B cell (primary cell): ENCODE results near the gene RPS29. TPM values are rescaled to one million over a fixed set of nuclear protein-coding genes. Genes with fewer than 3 reads are reported as not detected.
A peak's percentile ranks its signal among the peaks of the same experiment; 100 is the strongest.

Experiments used
- ATAC-seq: fragments of 200-7000 bp; cut with Tn5 transposase; one replicate; pipeline ENCODE4 v1.10.0; 2021; ENCODE audit warnings: low read depth, mild to moderate bottlenecking, moderate number of reproducible peaks, moderate library complexity
- CTCF ChIA-PET: fragments of 350-600 bp; sonication (Branson Sonifier 250); formaldehyde crosslinking; loops from one replicate; lab custom pipeline; 2021; ENCODE audit warnings: antibody characterized with exemption, inconsistent platforms; lab: Charles Lee
- POLR2A ChIA-PET: fragments of 350-600 bp; sonication (Branson Sonifier 250); formaldehyde crosslinking; loops from one replicate; lab custom pipeline; 2021; ENCODE audit warnings: antibody characterized with exemption; lab: Charles Lee
- DNase-seq: peaks from one replicate; pipeline ENCODE4 v3.0.0; 2013
- H2AFZ ChIP-seq: 2 replicates; pipeline ENCODE4 v1.6.1; 2012; ENCODE audit warnings: mild to moderate bottlenecking, low read depth, low read length; ENCODE audit not compliant: insufficient read depth, poor library complexity, severe bottlenecking
- H3K27ac ChIP-seq, 2 donors: 1 replicate in 1 of 2; 2 replicates in 1 of 2; pipeline ENCODE4 v1.5.1; 2012 to 2013; ENCODE audit warnings: low read length in 2 of 2, mild to moderate bottlenecking in 2 of 2, moderate library complexity in 1 of 2
- H3K27me3 ChIP-seq, 4 experiments: fragments of 200-600 bp in 1 of 4; sonication (generic) in 1 of 4; replicated peaks in 1 of 4; 1 replicate in 2 of 4; 2 replicates in 2 of 4; pipeline versions ENCODE4 v1.6.1 to v1.7.0; 2013 to 2016; ENCODE audit warnings: low read length in 3 of 4, mild to moderate bottlenecking in 2 of 4, mixed read lengths in 1 of 4, moderate library complexity in 1 of 4; ENCODE audit not compliant: insufficient read depth in 4 of 4, control insufficient read depth in 3 of 4; ENCODE audit errors: control extremely low read depth in 1 of 4
- H3K36me3 ChIP-seq, 2 experiments: replicated peaks in 1 of 2; 1 replicate in 1 of 2; 2 replicates in 1 of 2; pipeline versions ENCODE4 v1.6.1 to v1.7.1; 2013; ENCODE audit warnings: low read length in 1 of 2; ENCODE audit not compliant: insufficient read depth in 2 of 2, control insufficient read depth in 1 of 2; ENCODE audit errors: control extremely low read depth in 1 of 2, extremely low read depth in 1 of 2
- H3K4me1 ChIP-seq, 2 donors: fragments of 200-600 bp in 1 of 2; sonication (generic) in 1 of 2; 1 replicate in 1 of 2; 2 replicates in 1 of 2; pipeline versions ENCODE4 v1.5.1 to v1.6.1; 2013 to 2017; ENCODE audit warnings: low read length in 2 of 2; ENCODE audit not compliant: control insufficient read depth in 2 of 2, insufficient read depth in 2 of 2
- H3K4me2 ChIP-seq: replicated peaks from 2 replicates; pipeline ENCODE3; 2012; ENCODE audit warnings: mild to moderate bottlenecking, low read depth, low read length; ENCODE audit not compliant: poor library complexity, severe bottlenecking
- H3K4me3 ChIP-seq, 5 experiments: fragments of 200-600 bp in 1 of 5; sonication (generic) in 1 of 5; 1 replicate in 3 of 5; 2 replicates in 2 of 5; pipeline versions ENCODE4 v1.5.1 to v1.7.0; 2011 to 2016; ENCODE audit warnings: low read length in 4 of 5, mild to moderate bottlenecking in 4 of 5, low read depth in 2 of 5, control low read depth in 1 of 5, moderate library complexity in 1 of 5; ENCODE audit not compliant: insufficient read depth in 1 of 5; ENCODE audit errors: control extremely low read depth in 1 of 5, extremely low read depth in 1 of 5
- H3K79me2 ChIP-seq: fragments of 200-600 bp; sonication (generic); one replicate; pipeline ENCODE4 v1.6.0; 2016; ENCODE audit warnings: low read length; ENCODE audit not compliant: control insufficient read depth, insufficient read depth
- H3K9ac ChIP-seq: fragments of 200-600 bp; sonication (generic); 2 replicates; pipeline ENCODE4 v1.6.1; 2017; ENCODE audit warnings: mild to moderate bottlenecking, low read length, moderate library complexity
- H3K9me3 ChIP-seq, 3 donors: one replicate each; pipeline versions ENCODE4 v1.6.1 to v1.7.1; 2013; ENCODE audit warnings: low read length in 2 of 3; ENCODE audit not compliant: control insufficient read depth in 2 of 3, insufficient read depth in 1 of 3; ENCODE audit errors: control extremely low read depth in 1 of 3
- H4K20me1 ChIP-seq: 2 replicates; pipeline ENCODE4 v1.6.0; 2012; ENCODE audit warnings: mild to moderate bottlenecking, low read length; ENCODE audit not compliant: insufficient read depth, control insufficient read depth, poor library complexity, severe bottlenecking
- H3K27ac Mint-ChIP-seq: one replicate; pipeline ENCODE4 v1.8.0; 2021; ENCODE audit warnings: mixed read lengths
- H3K27me3 Mint-ChIP-seq: one replicate; pipeline ENCODE4 v1.8.0; 2021; ENCODE audit warnings: mixed read lengths
- H3K4me1 Mint-ChIP-seq: one replicate; pipeline ENCODE4 v1.8.0; 2021; ENCODE audit warnings: mixed read lengths
- H3K4me3 Mint-ChIP-seq: one replicate; pipeline ENCODE4 v1.8.0; 2021; ENCODE audit warnings: mixed read lengths
- H3K9me3 Mint-ChIP-seq: one replicate; pipeline ENCODE4 v1.8.0; 2022; ENCODE audit warnings: mixed read lengths; ENCODE audit not compliant: insufficient read depth
- CTCF ChIP-seq: fragments of 200-600 bp; IDR thresholded peaks from one replicate; pipeline ENCODE4 v1.8.0; 2022; ENCODE audit warnings: antibody characterized with exemption, mild to moderate bottlenecking
- EZH2 ChIP-seq: IDR thresholded peaks from 2 replicates; pipeline ENCODE4 v1.6.1; 2012; ENCODE audit warnings: borderline replicate concordance, low read depth, mild to moderate bottlenecking, moderate library complexity, low read length; ENCODE audit not compliant: insufficient read depth, poor library complexity, severe bottlenecking
- WGBS: methylation state at CpG from one replicate; pipeline ENCODE4 v1.1.5; 2013; ENCODE audit warnings: missing lambda C conversion rate; ENCODE audit not compliant: insufficient coverage; 5-methylcytosine and 5-hydroxymethylcytosine counted together
- intact Hi-C: fragments of 100-400 bp; cut with micrococcal nuclease; formaldehyde crosslinking; loops from one replicate; pipeline ENCODE4 v1.10.0; 2022
- polyA plus RNA-seq: library from polyadenylated mRNA; depleted of rRNA; stranded (reverse); fragments of >200 nt; gene quantifications from 2 replicates; pipeline ENCODE4 v1.2.3, GENCODE V29; 2012
- total RNA-seq, 2 donors: library from RNA; stranded (reverse); fragments of 120-200 nt in 1 of 2; gene quantifications; 1 replicate in 1 of 2; 2 replicates in 1 of 2; pipeline versions ENCODE4 v1.2.3 to v1.2.4, GENCODE V29; 2013 to 2022

The RPS29 gene
- total and polyA plus RNA-seq, 2 donors (not counting 1 experiment from before 2014, with no cell fraction given), result 2,873 to 29,966 TPM

- no peak overlapping the region for H2AFZ ChIP-seq
- no peak overlapping the region for H3K4me3 ChIP-seq
- H3K27ac ChIP-seq, result no peak overlapping the region
- ATAC-seq (no peak), DNase-seq (no peak)
- intact Hi-C loops, result loop anchor here (10.0 kb wide), 1 partner anchor 952 kb away; the partner anchor contains the start of gene MAP4K5
- no peak for TF ChIP-seq CTCF
- TF ChIP-seq EZH2, result no peak
- no peaks in the 10 kb centered on the region for H3K27me3 Mint-ChIP-seq
- ChIA-PET CTCF (interaction anchor here (1.1 kb wide), 1 partner anchor 247 kb away, joined by 3 read pairs; no protein-coding TSS in a partner anchor), POLR2A (no interaction called here)
- no peaks in the 10 kb centered on the region for H3K9me3 ChIP-seq
- peaks cover 55% of the 10 kb centered on the region for H4K20me1 ChIP-seq
- peaks cover 87% of the 10 kb centered on the region for H3K79me2 ChIP-seq
- H3K9me3 Mint-ChIP-seq, result no peaks in the 10 kb centered on the region
- H3K27ac Mint-ChIP-seq, result peak overlapping the region; percentile 32
- H3K4me1 Mint-ChIP-seq, result peaks cover 57% of the 10 kb centered on the region
- H3K36me3 ChIP-seq, result peaks cover 12 to 32% of the 10 kb centered on the region in 2 experiments
- no peak overlapping the region for H3K9ac ChIP-seq
- 89% methylated on average over 3 of the region's 4 CpGs for WGBS
- no peaks in the 10 kb centered on the region for H3K27me3 ChIP-seq
- H3K4me2 ChIP-seq, result no peak overlapping the region
- H3K4me1 ChIP-seq, result peaks cover 17 to 24% of the 10 kb centered on the region in 2 donors
- peak overlapping the region; percentile 1 for H3K4me3 Mint-ChIP-seq
Observed at GRCh38 chr14:49582113-49582977, 3.8 kb downstream of the RPS29 start.
